Transverse colon (tissue), 4 donors: ENCODE results near the gene ST8SIA6.

Experiments used
- EP300 ChIP-seq: sonication (generic); formaldehyde crosslinking; IDR thresholded peaks from one replicate; pipeline ENCODE4 v1.6.1; 2017; ENCODE audit warnings: antibody characterized with exemption, low read depth
- POLR2A ChIP-seq: fragments of 450-650 bp; IDR thresholded peaks from one replicate; pipeline ENCODE4 v1.6.1; 2016; ENCODE audit warnings: antibody characterized with exemption, mild to moderate bottlenecking, moderate library complexity
- POLR2AphosphoS5 ChIP-seq, 3 donors: sonication (generic); formaldehyde crosslinking; IDR thresholded peaks; one replicate each; pipeline ENCODE4 v1.6.1; 2016; ENCODE audit warnings: antibody characterized with exemption in 3 of 3
- TF ChIP-seq, protein P1 (sequence below), 5 experiments: fragments of 200-600 bp in 3 of 5; fragments of 450-650 bp in 2 of 5; sonication (generic) in 3 of 5; IDR thresholded peaks; 1 replicate in 2 of 5; 2 replicates in 3 of 5; pipeline ENCODE4 v1.5.1; 2016 to 2017; ENCODE audit warnings: antibody characterized with exemption in 5 of 5, inconsistent platforms in 3 of 5, mild to moderate bottlenecking in 2 of 5, moderate library complexity in 1 of 5

DNA sequence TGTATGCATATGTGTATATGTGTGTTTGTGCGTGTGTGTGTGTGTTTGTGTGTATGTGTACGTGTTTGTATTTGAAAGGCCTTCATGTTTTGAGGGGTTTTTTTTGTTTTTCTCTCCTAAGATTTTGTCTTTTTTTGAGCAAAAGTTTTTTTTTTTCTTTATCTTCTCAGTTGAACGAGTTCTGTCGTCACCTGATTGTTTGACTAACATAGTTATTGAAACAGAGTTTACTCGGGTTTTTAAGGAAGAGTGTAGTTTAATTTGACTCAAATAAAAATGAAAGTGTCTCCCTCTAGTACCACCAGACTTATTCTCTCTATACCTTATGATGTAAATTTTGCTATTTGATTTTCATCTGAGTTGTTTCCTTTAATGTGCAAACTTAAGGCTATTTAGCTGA, 73.5 kb downstream of the ST8SIA6 start:
- TF ChIP-seq, protein P1, sequence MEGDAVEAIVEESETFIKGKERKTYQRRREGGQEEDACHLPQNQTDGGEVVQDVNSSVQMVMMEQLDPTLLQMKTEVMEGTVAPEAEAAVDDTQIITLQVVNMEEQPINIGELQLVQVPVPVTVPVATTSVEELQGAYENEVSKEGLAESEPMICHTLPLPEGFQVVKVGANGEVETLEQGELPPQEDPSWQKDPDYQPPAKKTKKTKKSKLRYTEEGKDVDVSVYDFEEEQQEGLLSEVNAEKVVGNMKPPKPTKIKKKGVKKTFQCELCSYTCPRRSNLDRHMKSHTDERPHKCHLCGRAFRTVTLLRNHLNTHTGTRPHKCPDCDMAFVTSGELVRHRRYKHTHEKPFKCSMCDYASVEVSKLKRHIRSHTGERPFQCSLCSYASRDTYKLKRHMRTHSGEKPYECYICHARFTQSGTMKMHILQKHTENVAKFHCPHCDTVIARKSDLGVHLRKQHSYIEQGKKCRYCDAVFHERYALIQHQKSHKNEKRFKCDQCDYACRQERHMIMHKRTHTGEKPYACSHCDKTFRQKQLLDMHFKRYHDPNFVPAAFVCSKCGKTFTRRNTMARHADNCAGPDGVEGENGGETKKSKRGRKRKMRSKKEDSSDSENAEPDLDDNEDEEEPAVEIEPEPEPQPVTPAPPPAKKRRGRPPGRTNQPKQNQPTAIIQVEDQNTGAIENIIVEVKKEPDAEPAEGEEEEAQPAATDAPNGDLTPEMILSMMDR (IDR thresholded peaks at IDR 0.05), result no peak
- TF ChIP-seq POLR2A (no peak), EP300 (no peak), POLR2AphosphoS5 (IDR thresholded peaks at IDR 0.05) (no peak)
